Heart left ventricle (tissue), 16 donors: ENCODE data around the gene LMX1A. TPM values are rescaled to one million over a fixed set of nuclear protein-coding genes. Genes with fewer than 3 reads are reported as not detected.

ENCODE experiments used
- ATAC-seq, 4 donors: fragments of 200-7000 bp; cut with Tn5 transposase; one replicate each; pipeline ENCODE4 v1.9.1; 2020 to 2022; ENCODE audit warnings: moderate library complexity in 4 of 4, mild to moderate bottlenecking in 3 of 4, moderate number of reproducible peaks in 1 of 4
- DNase-seq, 5 donors: peaks; one replicate each; pipeline ENCODE4 v3.0.0-alpha.2; 2020
- H3K27ac ChIP-seq, 12 donors: fragments of 200-600 bp; sonication (generic) in 4 of 12; one replicate each; pipeline versions ENCODE4 v1.5.0 to v1.8.0; 2016 to 2022; ENCODE audit warnings: mild to moderate bottlenecking in 2 of 12
- H3K27me3 ChIP-seq, 9 donors: fragments of 200-600 bp; sonication (generic) in 2 of 9; one replicate each; pipeline versions ENCODE4 v1.5.1 to v1.8.0; 2016 to 2022; ENCODE audit warnings: mild to moderate bottlenecking in 3 of 9
- H3K36me3 ChIP-seq, 9 donors: fragments of 200-600 bp; sonication (generic) in 2 of 9; one replicate each; pipeline versions ENCODE4 v1.5.0 to v1.8.0; 2018 to 2022; ENCODE audit warnings: mild to moderate bottlenecking in 2 of 9
- H3K4me1 ChIP-seq, 12 donors: fragments of 200-600 bp; sonication (generic) in 4 of 12; one replicate each; pipeline versions ENCODE4 v1.5.0 to v1.8.0; 2016 to 2022; ENCODE audit warnings: mild to moderate bottlenecking in 3 of 12
- H3K4me3 ChIP-seq, 12 donors: fragments of 200-600 bp; sonication (generic) in 4 of 12; one replicate each; pipeline versions ENCODE4 v1.5.0 to v1.8.0; 2017 to 2022; ENCODE audit warnings: mild to moderate bottlenecking in 9 of 12, moderate library complexity in 4 of 12
- H3K9me3 ChIP-seq, 12 donors: fragments of 200-600 bp; sonication (generic) in 4 of 12; one replicate each; pipeline versions ENCODE4 v1.5.0 to v1.8.0; 2016 to 2022; ENCODE audit warnings: mild to moderate bottlenecking in 1 of 12
- POLR2A ChIP-seq, 2 donors: fragments of 450-650 bp; IDR thresholded peaks; one replicate each; pipeline ENCODE4 v1.6.1; 2017; ENCODE audit warnings: antibody characterized with exemption in 2 of 2, mild to moderate bottlenecking in 2 of 2, moderate library complexity in 2 of 2
- WGBS, 4 donors: extraction: QIAGEN DNeasy Blood & Tissue Kit in 2 of 4; methylation state at CpG; one replicate each; pipeline versions ENCODE4 v1.1.5 to v1.1.7; 2013 to 2018; 5-methylcytosine and 5-hydroxymethylcytosine counted together
- intact Hi-C, 10 donors: fragments of 100-400 bp; cut with DNase I; formaldehyde crosslinking; loops; one replicate each; pipeline versions ENCODE4 v1.11.1 to v1.14.2; 2022
- polyA plus RNA-seq, 2 donors: library from polyadenylated mRNA; stranded (reverse); fragments of 200-250 nt; gene quantifications; one replicate each; pipeline ENCODE4 v1.2.3, GENCODE V29; 2013
- total RNA-seq, 9 donors: library from RNA; depleted of rRNA in 2 of 9; stranded (reverse); fragments of >200 nt in 2 of 9; fragmentation: NEBNext Ultra II Directional in 3 of 9; extraction: Animal tissue kit (Norgen Biotek cat#: 25700) in 3 of 9; gene quantifications; one replicate each; pipeline versions ENCODE4 v1.1.0 to v1.2.4, GENCODE V29; 2016 to 2023
- TF ChIP-seq, protein P1 (sequence below), 12 donors: fragments of 200-600 bp; sonication (generic) in 4 of 12; IDR thresholded peaks; one replicate each; pipeline versions ENCODE4 v1.5.0 to v1.8.0; 2018 to 2022; ENCODE audit warnings: antibody characterized with exemption in 12 of 12, mild to moderate bottlenecking in 5 of 12
- donor health status: ischemic (EF 13 %, LVEDD 7.1; RV severe dilation, severe dysfunction).
- donor health status: healthy with polysubstance abuse.
- donor health status: DM: no; HTN: yes; CAD: no.
- donor health status: DM: no; HTN: no; CAD: no.
- donor health status: ischemic (EF 25% LVEDD 6.9; RV normal size, moderate dysfunction).
- donor health status: ischemic (EF 25% LVEDD 5.7; RV mildly dilated, moderate dysfunction).
- donor health status: healthy.
- donor health status: DM: yes; HTN: yes; CAD: no.
- donor health status: ischemic (EF 35%, LVEDD 5.7; RV mildly dilated, moderate dysfunction).
- donor health status: nonischemic (EF 11% LVEDD 7.7; RV severe dilation, severe dysfunction).
- donor health status: DM: yes; HTN: yes; CAD: no.
- donor health status: PGD.
- donor health status: ischemic (EF 29% LVEDD 5.4; RV normal size, mild dysfunction).
- donor health status: nonischemic (EF 23%, LVEDD 6.1; RV moderate dilation, normal function).

Gene LMX1A
- total and polyA plus RNA-seq, 11 donors: 0.03 to 0.37 (median 0.14) TPM; not detected in 5

DNA sequence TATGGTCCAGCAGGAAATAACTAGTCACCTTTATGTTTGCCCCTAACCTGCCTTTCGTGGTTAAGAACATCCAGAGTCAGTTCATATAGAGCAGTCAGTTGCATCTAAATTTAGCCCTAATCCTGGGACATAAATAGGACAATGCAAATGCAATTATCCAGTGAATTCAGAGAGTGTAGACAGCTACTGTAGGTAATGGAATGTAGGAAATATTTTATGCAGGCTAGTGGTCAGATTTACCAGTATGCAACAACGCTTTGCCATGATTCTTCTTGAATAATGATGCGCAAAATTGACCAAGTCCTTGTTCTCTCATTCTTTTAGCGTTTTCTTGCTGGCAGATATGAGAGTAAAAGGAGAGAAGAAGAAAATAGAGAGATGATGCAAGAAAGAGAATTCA is 165.4 kb downstream of the LMX1A start:
- ATAC-seq (no peak), DNase-seq (no peak)
- Histone ChIP-seq H3K27ac (no peak overlapping the region), H3K27me3 (peaks cover 0 to 3% (median 0%) of the 10 kb centered on the region in 9 donors), H3K4me1 (no peaks in the 10 kb centered on the region), H3K9me3 (no peaks in the 10 kb centered on the region), H3K36me3 (no peaks in the 10 kb centered on the region), H3K4me3 (no peak overlapping the region)
- intact Hi-C loops: no loop called here
- WGBS, 4 donors: 54 to 67% (median 58%) methylated on average over 4 of the region's 4 CpGs
- TF ChIP-seq, protein P1, sequence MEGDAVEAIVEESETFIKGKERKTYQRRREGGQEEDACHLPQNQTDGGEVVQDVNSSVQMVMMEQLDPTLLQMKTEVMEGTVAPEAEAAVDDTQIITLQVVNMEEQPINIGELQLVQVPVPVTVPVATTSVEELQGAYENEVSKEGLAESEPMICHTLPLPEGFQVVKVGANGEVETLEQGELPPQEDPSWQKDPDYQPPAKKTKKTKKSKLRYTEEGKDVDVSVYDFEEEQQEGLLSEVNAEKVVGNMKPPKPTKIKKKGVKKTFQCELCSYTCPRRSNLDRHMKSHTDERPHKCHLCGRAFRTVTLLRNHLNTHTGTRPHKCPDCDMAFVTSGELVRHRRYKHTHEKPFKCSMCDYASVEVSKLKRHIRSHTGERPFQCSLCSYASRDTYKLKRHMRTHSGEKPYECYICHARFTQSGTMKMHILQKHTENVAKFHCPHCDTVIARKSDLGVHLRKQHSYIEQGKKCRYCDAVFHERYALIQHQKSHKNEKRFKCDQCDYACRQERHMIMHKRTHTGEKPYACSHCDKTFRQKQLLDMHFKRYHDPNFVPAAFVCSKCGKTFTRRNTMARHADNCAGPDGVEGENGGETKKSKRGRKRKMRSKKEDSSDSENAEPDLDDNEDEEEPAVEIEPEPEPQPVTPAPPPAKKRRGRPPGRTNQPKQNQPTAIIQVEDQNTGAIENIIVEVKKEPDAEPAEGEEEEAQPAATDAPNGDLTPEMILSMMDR (IDR thresholded peaks at IDR 0.05): no peak

DNA sequence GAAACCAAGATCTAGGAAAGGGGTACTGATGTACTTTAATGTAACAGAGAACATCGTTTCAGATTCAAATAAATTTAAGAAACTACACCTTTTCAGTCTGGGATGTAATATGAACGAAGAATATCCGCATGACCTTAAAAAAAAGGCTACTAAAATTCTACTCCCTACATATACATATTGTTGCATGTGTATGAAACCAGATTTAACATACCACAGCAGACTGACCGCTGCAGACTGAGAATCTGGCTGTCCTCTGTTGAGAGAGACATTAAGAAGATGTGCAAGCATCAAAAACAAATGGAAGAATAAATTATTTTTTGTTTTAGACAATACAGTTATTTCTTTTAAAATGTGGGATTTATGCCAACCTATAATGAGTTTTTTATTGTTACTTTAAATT is 166.6 kb downstream of the LMX1A start:
- WGBS, 4 donors: 83 to 91% (median 86%) methylated on average over 4 of the region's 4 CpGs
- no peak for TF ChIP-seq POLR2A (IDR thresholded peaks at IDR 0.05)
- TF ChIP-seq, protein P1 (IDR thresholded peaks at IDR 0.05): no peak
- H3K36me3 ChIP-seq: no peaks in the 10 kb centered on the region
- ATAC-seq: no peak
- H3K9me3 ChIP-seq: no peaks in the 10 kb centered on the region
- no peaks in the 10 kb centered on the region for H3K4me1 ChIP-seq
- intact Hi-C loops: no loop called here
- peaks cover 0 to 3% (median 0%) of the 10 kb centered on the region in 9 donors for H3K27me3 ChIP-seq
- no peak for DNase-seq
- H3K27ac ChIP-seq: no peak overlapping the region
- no peak overlapping the region for H3K4me3 ChIP-seq

DNA sequence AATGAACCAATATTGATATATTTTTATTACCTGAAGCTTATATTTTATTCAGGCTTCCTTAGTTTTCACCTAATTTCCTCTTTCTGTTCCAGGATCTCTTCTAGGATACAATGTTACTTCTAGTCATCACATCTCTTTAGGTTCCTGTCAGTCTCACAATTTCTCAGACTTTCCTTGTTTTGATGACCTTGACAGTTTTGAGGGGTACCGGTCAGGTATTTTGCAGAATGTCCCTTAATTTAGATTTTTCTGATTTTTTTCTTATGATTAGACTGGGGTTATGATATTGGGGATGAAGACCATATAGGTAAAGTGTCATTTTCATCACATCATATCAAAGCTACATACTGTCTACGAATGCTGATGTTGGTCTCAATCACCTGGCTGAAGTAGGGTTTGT is 167.5 kb downstream of the LMX1A start:
- Histone ChIP-seq H3K27ac (no peak overlapping the region), H3K27me3 (peaks cover 0 to 3% (median 0%) of the 10 kb centered on the region in 9 donors), H3K9me3 (no peaks in the 10 kb centered on the region), H3K4me3 (no peak overlapping the region), H3K36me3 (no peaks in the 10 kb centered on the region), H3K4me1 (no peaks in the 10 kb centered on the region)
- 50 to 90% (median 72%) methylated on average over 2 of the region's 2 CpGs for WGBS, 4 donors
- TF ChIP-seq POLR2A (IDR thresholded peaks at IDR 0.05): no peak
- TF ChIP-seq, protein P1 (IDR thresholded peaks at IDR 0.05): no peak
- ATAC-seq (no peak), DNase-seq (no peak)
- intact Hi-C loops: no loop called here

DNA sequence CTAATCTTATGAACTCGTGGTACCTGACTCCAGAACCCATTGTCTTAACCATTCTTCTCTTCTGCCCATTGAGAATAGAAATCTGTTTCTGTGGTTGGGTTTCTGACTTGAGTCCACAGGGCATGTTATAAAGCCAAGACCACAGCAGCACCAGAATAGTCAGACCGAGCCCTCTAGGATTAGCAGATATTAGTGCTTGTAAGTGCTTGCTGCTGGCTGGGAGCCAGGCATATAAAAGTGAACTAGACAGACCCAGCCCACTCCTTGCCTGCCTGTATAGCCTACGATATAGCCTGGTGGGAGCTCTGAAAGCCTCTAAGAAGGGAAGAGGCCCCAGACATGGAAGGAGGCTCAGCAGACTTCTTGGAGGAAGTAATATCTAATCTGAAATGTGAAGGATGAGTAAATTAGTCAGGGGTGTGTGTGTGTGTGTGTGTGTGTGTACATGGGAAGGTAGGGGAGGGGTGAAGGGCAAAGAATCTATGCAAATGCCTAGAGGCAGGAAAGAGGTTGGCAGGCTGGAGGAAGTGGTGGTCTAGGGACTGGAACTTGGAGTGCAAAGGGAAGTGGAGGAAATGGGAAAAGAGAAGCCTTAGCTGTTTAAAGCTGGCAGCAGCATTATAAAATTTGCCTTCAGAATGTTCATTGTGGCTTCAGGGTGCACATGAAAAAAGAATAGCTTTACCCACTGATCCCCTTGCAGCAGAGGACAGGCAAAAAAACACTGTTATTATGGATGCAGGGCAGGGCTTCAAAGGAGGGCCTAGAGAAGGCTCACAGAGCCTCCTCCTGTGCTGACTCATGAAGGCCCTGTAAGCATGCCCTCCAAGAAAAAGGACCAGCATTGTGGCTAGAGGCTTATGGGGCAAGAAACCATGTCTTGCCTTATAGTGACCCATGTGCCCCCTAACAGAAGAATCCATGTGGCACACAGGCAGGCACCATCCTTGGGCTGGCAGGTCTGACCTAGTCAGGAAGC is 169.2 kb downstream of the LMX1A start:
- TF ChIP-seq POLR2A (IDR thresholded peaks at IDR 0.05): no peak
- TF ChIP-seq, protein P1 (IDR thresholded peaks at IDR 0.05): no peak
- intact Hi-C loops: loop anchor here in 1 of 10 donors (1.0 kb wide), 1 partner anchor 30 kb away; no protein-coding TSS in a partner anchor
- no peak overlapping the region for H3K27ac ChIP-seq
- WGBS, 4 donors: 46 to 63% (median 52%) methylated on average over 3 of the region's 3 CpGs
- H3K27me3 ChIP-seq: peaks cover 0 to 3% (median 0%) of the 10 kb centered on the region in 9 donors
- H3K9me3 ChIP-seq: peaks cover 0 to 6% (median 0%) of the 10 kb centered on the region in 12 donors
- no peak overlapping the region for H3K4me3 ChIP-seq
- ATAC-seq (no peak), DNase-seq (no peak)
- H3K36me3 ChIP-seq: no peaks in the 10 kb centered on the region
- no peaks in the 10 kb centered on the region for H3K4me1 ChIP-seq
